Skin of body (tissue), 2 donors: Measurements from ENCODE around the gene AASDHPPT. TPM values are rescaled to one million over a fixed set of nuclear protein-coding genes. Genes with fewer than 3 reads are reported as not detected.

Experiments used
- DNase-seq: peaks from one replicate; lab custom pipeline; 2025; lab: John Stamatoyannopoulos, UW
- total RNA-seq: library from RNA; depleted of rRNA; stranded (reverse); fragments of >200 nt; gene quantifications from one replicate; pipeline ENCODE4 v1.2.3, GENCODE V29; 2014

Gene AASDHPPT
- total RNA-seq, 1 donor from 2014 or later = 42.0 TPM

- DNase-seq = no peak
Observed at GRCh38 chr11:106086135-106086534, 8.7 kb downstream of the AASDHPPT start.

DNA sequence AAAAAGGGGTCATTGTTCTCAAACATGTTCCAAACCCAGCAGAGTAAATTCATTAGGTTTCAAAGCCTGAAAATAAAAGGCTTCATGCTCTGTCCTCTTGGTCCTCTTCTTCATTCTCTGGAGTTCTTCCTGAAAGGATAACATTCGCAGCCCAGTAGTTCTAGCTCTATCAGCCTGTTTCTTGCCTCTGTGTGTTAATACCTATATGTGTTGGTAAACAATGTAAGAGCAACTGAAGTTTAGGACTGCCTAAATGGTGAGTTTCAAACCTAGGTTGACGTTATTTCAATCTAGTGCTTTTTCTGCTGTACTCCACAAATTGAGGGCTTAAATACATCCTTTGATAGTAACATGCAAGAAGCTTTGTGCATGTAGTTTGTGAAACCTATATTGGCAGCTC, 9.4 kb downstream of the AASDHPPT start:
- DNase-seq = no peak

GRCh38 chr11:106087815-106088435, 10.5 kb downstream of the AASDHPPT start:
- DNase-seq = peak; percentile 13

GRCh38 chr11:106088896-106089295, 11.4 kb downstream of the AASDHPPT start:
- DNase-seq = no peak

- no peak for DNase-seq
Observed at GRCh38 chr11:106091480-106092123, 14.1 kb downstream of the AASDHPPT start.

DNA sequence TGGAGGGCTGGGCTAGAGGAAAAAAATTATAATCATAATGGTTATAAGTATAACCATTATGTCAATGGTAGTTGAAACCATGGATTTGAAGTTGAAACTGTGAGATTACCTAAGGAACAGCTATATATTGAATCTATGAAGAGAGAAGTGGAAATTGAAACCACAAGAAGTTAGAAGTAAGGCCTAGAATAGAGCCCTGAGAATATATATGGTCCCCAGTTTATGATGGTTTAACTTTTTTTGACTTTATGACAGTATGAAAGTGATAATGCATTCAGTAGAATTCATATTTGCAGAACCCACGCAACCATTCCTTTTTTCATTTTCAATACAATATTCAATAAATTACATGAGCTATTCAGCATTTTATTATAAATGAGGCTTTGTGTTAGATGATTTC, 15.0 kb downstream of the AASDHPPT start:
- DNase-seq = no peak

DNA sequence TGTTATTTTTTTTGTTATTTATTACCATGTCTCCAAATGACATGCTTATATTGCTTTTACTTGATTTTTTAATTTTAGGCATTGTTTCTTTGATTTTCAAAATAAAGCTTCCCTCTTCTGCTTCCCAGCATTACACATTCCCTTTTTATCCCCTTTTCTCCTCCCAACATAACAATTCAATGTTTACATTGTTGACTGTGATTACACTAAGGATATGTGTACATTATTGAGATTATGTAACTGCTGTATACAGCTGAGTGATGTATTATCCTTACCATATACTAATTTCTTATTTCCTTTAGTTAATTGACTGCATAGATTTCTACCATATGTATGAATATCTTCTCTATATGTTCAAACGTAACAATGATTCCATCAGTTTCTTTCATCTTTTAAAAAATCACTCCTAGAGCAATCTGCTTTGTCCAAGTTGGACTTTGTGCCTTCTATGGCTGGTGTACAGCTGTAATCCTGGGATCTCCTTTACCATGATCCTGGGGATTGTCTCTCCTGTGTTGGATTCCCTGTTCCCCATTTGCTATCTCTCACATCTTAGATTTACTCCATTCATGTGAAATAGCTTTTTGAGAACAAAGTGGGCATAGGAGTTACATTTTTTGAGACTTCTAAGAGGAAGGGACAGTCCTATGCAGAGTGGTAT, 21.6 kb downstream of the AASDHPPT start:
- no peak for DNase-seq

- DNase-seq = no peak
Observed at GRCh38 chr11:106101370-106101769, 23.9 kb downstream of the AASDHPPT start.

DNA sequence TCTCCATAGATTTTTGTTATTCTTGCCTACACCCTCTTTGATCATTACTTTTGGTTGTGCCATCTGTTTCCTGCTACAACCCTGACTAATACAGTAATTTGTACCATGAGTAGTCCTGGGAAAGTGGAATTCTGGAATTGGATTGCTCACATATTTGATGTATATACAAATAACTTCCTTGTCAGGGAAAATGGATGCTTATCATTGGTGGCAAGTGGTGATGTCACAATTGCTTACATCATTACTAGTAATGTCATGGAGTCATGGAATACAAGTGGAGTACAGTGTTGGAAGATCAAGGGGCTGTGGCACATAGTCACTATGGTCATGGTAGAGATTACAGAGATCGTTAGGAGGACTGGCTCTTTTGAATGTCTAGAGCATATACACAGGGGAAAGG, 24.4 kb downstream of the AASDHPPT start:
- no peak for DNase-seq

DNA sequence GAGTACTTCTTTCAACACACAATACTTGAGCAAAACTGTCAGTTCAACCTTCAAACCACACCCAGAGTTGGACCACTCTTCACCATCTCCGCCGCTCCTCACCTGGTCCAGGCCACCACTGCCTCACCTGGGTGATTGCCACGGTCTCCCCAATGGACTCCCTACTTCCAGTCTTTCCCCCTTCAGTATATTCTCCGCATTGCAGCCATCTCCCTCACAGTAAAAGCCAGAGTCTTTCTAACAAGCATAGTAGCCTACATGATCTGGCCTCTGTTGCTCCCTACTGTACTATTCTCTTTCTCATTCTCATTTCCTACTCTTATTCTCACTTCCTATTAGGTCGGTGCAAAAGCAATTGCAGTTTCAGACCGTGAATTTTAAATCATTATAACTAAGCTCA, 28.5 kb downstream of the AASDHPPT start:
- no peak for DNase-seq

- DNase-seq = no peak
Observed at GRCh38 chr11:106121570-106122320, 44.3 kb downstream of the AASDHPPT start.

- DNase-seq = no peak
Observed at GRCh38 chr11:106127604-106128003, 50.1 kb downstream of the AASDHPPT start.

- no peak for DNase-seq
Observed at GRCh38 chr11:106128740-106129139, 51.3 kb downstream of the AASDHPPT start.

GRCh38 chr11:106131998-106132397, 54.5 kb downstream of the AASDHPPT start:
- DNase-seq = no peak

- no peak for DNase-seq
Observed at GRCh38 chr11:106132582-106133354, 55.3 kb downstream of the AASDHPPT start.

GRCh38 chr11:106133529-106133928, 56.1 kb downstream of the AASDHPPT start:
- DNase-seq = no peak

- DNase-seq = no peak
Observed at GRCh38 chr11:106137061-106137460, 59.6 kb downstream of the AASDHPPT start.

- DNase-seq = no peak
Observed at GRCh38 chr11:106137758-106138157, 60.3 kb downstream of the AASDHPPT start.
